ENCODE data around the gene ASB10. TPM values are rescaled to one million over a fixed set of nuclear protein-coding genes. Genes with fewer than 3 reads are reported as not detected.

The ASB10 gene
- not detected for total RNA-seq

GRCh38 chr7:151186640-151187408, at the start of gene ASB10:
ASB10 (minus strand) TSS chr7:151187250; CDS start chr7:151187130, 120 bp downstream.
- Mint-ChIP-seq H3K27ac (no peak within 1 kb of the TSS), H3K9me3 (no peaks in the 10 kb centered on the region), H3K4me3 (no peak within 1 kb of the TSS), H3K4me1 (ENCODE audit: low read depth) (no peaks in the 10 kb centered on the region), H3K27me3 (ENCODE audit: low read depth) (no peaks in the 10 kb centered on the region), H3K36me3 (ENCODE audit: low read depth) (no peaks in the 10 kb centered on the region)
- CTCF ChIA-PET, result no interaction called here
- no peak for DNase-seq
- intact Hi-C loops (cut with micrococcal nuclease), result no loop called here

- peaks cover 26% of the 10 kb centered on the region for H3K4me1 Mint-ChIP-seq (ENCODE audit: low read depth)
- intact Hi-C loops (cut with micrococcal nuclease), result no loop called here
Measured at GRCh38 chr7:151236406-151236805, 49.4 kb upstream of the ASB10 start.

GRCh38 chr7:151235091-151235787, 48.2 kb upstream of the ASB10 start:
- DNase-seq, result no peak
- CTCF ChIA-PET, result interaction anchor here (5.7 kb wide), 1 partner anchor 9 kb away, joined by 45 read pairs; no protein-coding TSS in a partner anchor
- Mint-ChIP-seq H3K36me3 (ENCODE audit: low read depth) (peaks cover 19% of the 10 kb centered on the region), H3K4me3 (peak overlapping the region; percentile 3), H3K27ac (no peak overlapping the region), H3K4me1 (ENCODE audit: low read depth) (peaks cover 30% of the 10 kb centered on the region), H3K27me3 (ENCODE audit: low read depth) (no peaks in the 10 kb centered on the region), H3K9me3 (no peaks in the 10 kb centered on the region)
- intact Hi-C loops (cut with micrococcal nuclease), result no loop called here

More at GRCh38 chr7:151236406-151236805, 49.4 kb upstream of the ASB10 start:
- H3K36me3 Mint-ChIP-seq (ENCODE audit: low read depth), result peaks cover 19% of the 10 kb centered on the region
- H3K27ac Mint-ChIP-seq, result no peak overlapping the region
- DNase-seq, result no peak
- H3K27me3 Mint-ChIP-seq (ENCODE audit: low read depth), result no peaks in the 10 kb centered on the region
- no peaks in the 10 kb centered on the region for H3K9me3 Mint-ChIP-seq
- CTCF ChIA-PET, result interaction anchor here (0.8 to 5.7 kb wide), 3 partner anchors 8 to 15 kb away, joined by 3 to 45 read pairs (median 3); no protein-coding TSS in a partner anchor
- no peak overlapping the region for H3K4me3 Mint-ChIP-seq

GRCh38 chr7:151233804-151234203, 46.8 kb upstream of the ASB10 start:
- Mint-ChIP-seq H3K9me3 (no peaks in the 10 kb centered on the region), H3K27me3 (ENCODE audit: low read depth) (no peaks in the 10 kb centered on the region), H3K4me1 (ENCODE audit: low read depth) (peaks cover 30% of the 10 kb centered on the region), H3K4me3 (peak overlapping the region; percentile 100), H3K27ac (peak overlapping the region; percentile 99), H3K36me3 (ENCODE audit: low read depth) (peaks cover 17% of the 10 kb centered on the region)
- CTCF ChIA-PET, result interaction anchor here (0.8 to 5.7 kb wide), 2 partner anchors 10 to 21 kb away, joined by 3 to 45 read pairs; no protein-coding TSS in a partner anchor
- intact Hi-C loops (cut with micrococcal nuclease), result loop anchor here (1.0 kb wide), 2 partner anchors 9 to 116 kb away; no protein-coding TSS in a partner anchor
- DNase-seq, result no peak

- DNase-seq, result peak; percentile 83
- intact Hi-C loops (cut with micrococcal nuclease), result loop anchor here (1.0 kb wide), 3 partner anchors 10 to 175 kb away; no protein-coding TSS in a partner anchor
- H3K36me3 Mint-ChIP-seq (ENCODE audit: low read depth), result peaks cover 17% of the 10 kb centered on the region
- no peaks in the 10 kb centered on the region for H3K27me3 Mint-ChIP-seq (ENCODE audit: low read depth)
- H3K9me3 Mint-ChIP-seq, result no peaks in the 10 kb centered on the region
- H3K4me1 Mint-ChIP-seq (ENCODE audit: low read depth), result peaks cover 31% of the 10 kb centered on the region
- peak overlapping the region; percentile 100 for H3K4me3 Mint-ChIP-seq
- H3K27ac Mint-ChIP-seq, result peak overlapping the region; percentile 99
- CTCF ChIA-PET, result interaction anchor here (5.7 kb wide), 1 partner anchor 11 kb away, joined by 45 read pairs; no protein-coding TSS in a partner anchor
Measured at GRCh38 chr7:151232917-151233701, 46.1 kb upstream of the ASB10 start.

- CTCF ChIA-PET, result interaction anchor here (5.7 kb wide), 1 partner anchor 12 kb away, joined by 45 read pairs; no protein-coding TSS in a partner anchor
- Mint-ChIP-seq H3K4me1 (ENCODE audit: low read depth) (peaks cover 35% of the 10 kb centered on the region), H3K36me3 (ENCODE audit: low read depth) (peaks cover 17% of the 10 kb centered on the region), H3K9me3 (no peaks in the 10 kb centered on the region), H3K4me3 (peak within 1 kb of the TSS; percentile 100), H3K27me3 (ENCODE audit: low read depth) (no peaks in the 10 kb centered on the region), H3K27ac (peak within 1 kb of the TSS; percentile 99)
- peak; percentile 94 for DNase-seq
- intact Hi-C loops (cut with micrococcal nuclease), result loop anchor here (1.0 kb wide), 1 partner anchor 174 kb away; no protein-coding TSS in a partner anchor
Measured at GRCh38 chr7:151232091-151232916, 45.3 kb upstream of the ASB10 start, which contains the start of gene CHPF2. CHPF2 (plus strand) TSS chr7:151232483; CDS start chr7:151234012, 1,529 bp downstream.

GRCh38 chr7:151231080-151231479, 44.0 kb upstream of the ASB10 start:
- Mint-ChIP-seq H3K4me1 (ENCODE audit: low read depth) (peaks cover 43% of the 10 kb centered on the region), H3K27ac (no peak overlapping the region), H3K4me3 (peak overlapping the region; percentile 40), H3K27me3 (ENCODE audit: low read depth) (no peaks in the 10 kb centered on the region), H3K36me3 (ENCODE audit: low read depth) (peaks cover 16% of the 10 kb centered on the region), H3K9me3 (no peaks in the 10 kb centered on the region)
- intact Hi-C loops (cut with micrococcal nuclease), result no loop called here
- CTCF ChIA-PET, result interaction anchor here (1.4 kb wide), 1 partner anchor 13 kb away, joined by 6 read pairs; no protein-coding TSS in a partner anchor
- no peak for DNase-seq

- H3K27me3 Mint-ChIP-seq (ENCODE audit: low read depth), result no peaks in the 10 kb centered on the region
- H3K4me1 Mint-ChIP-seq (ENCODE audit: low read depth), result peaks cover 53% of the 10 kb centered on the region
- H3K9me3 Mint-ChIP-seq, result no peaks in the 10 kb centered on the region
- H3K36me3 Mint-ChIP-seq (ENCODE audit: low read depth), result peaks cover 29% of the 10 kb centered on the region
- intact Hi-C loops (cut with micrococcal nuclease), result no loop called here
- H3K27ac Mint-ChIP-seq, result no peak overlapping the region
- no peak overlapping the region for H3K4me3 Mint-ChIP-seq
- no peak for DNase-seq
- CTCF ChIA-PET, result no interaction called here
Measured at GRCh38 chr7:151229249-151229648, 42.2 kb upstream of the ASB10 start.

GRCh38 chr7:151228024-151228866, 41.2 kb upstream of the ASB10 start:
- Mint-ChIP-seq H3K4me1 (ENCODE audit: low read depth) (peaks cover 44% of the 10 kb centered on the region), H3K27ac (no peak overlapping the region), H3K9me3 (no peaks in the 10 kb centered on the region), H3K27me3 (ENCODE audit: low read depth) (no peaks in the 10 kb centered on the region), H3K4me3 (peak overlapping the region; percentile 99), H3K36me3 (ENCODE audit: low read depth) (peaks cover 30% of the 10 kb centered on the region)
- intact Hi-C loops (cut with micrococcal nuclease), result no loop called here
- DNase-seq, result no peak
- CTCF ChIA-PET, result interaction anchor here (1.3 to 12.4 kb wide), 3 partner anchors 17 to 83 kb away, joined by 3 to 97 read pairs (median 3); no protein-coding TSS in a partner anchor

Measured in activated naive CD4-positive, alpha-beta T cell treated with anti-CD3 and anti-CD28 coated beads for 36 hours (primary cell).